GM12878 (cell line): ENCODE data around the gene CCDC9. TPM values are rescaled to one million over a fixed set of nuclear protein-coding genes. Genes with fewer than 3 reads are reported as not detected.

Experiments used
- CHD2 ChIP-seq: IDR thresholded peaks from 2 replicates; pipeline ENCODE4 v1.6.1; 2011; ENCODE audit warnings: low read depth, low read length, improper control_type of control experiment, borderline replicate concordance
- FOXK2 ChIP-seq: fragments of 450-650 bp; IDR thresholded peaks from 2 replicates; pipeline ENCODE4 v1.6.1; 2017; ENCODE audit warnings: mild to moderate bottlenecking, moderate library complexity
- MYC ChIP-seq: IDR thresholded peaks from 2 replicates; pipeline ENCODE4 v1.6.1; 2011; ENCODE audit warnings: mild to moderate bottlenecking, low read length, moderate library complexity, inconsistent platforms; ENCODE audit not compliant: insufficient read depth, insufficient replicate concordance, insufficient read length, severe bottlenecking
- NRF1 ChIP-seq: conservative IDR thresholded peaks from 2 replicates; pipeline ENCODE4 v1.6.1; 2011; ENCODE audit warnings: mild to moderate bottlenecking, low read depth, low read length, improper control_type of control experiment
- PBX3 ChIP-seq: IDR thresholded peaks from 2 replicates; pipeline ENCODE4 v1.6.1; 2011; ENCODE audit warnings: mild to moderate bottlenecking, low read depth, low read length, moderate library complexity; ENCODE audit not compliant: insufficient replicate concordance
- RAD51 ChIP-seq: fragments of 450-650 bp; IDR thresholded peaks from 2 replicates; pipeline ENCODE4 v1.6.1; 2016; ENCODE audit warnings: moderate library complexity, mild to moderate bottlenecking, inconsistent platforms
- RELA ChIP-seq: fragments of 450-650 bp; IDR thresholded peaks from 2 replicates; pipeline ENCODE4 v1.8.0; 2014; ENCODE audit warnings: borderline replicate concordance; ENCODE audit not compliant: partially characterized antibody
- ZBTB40 ChIP-seq: fragments of 450-650 bp; IDR thresholded peaks from 2 replicates; pipeline ENCODE4 v1.6.1; 2016; ENCODE audit warnings: mild to moderate bottlenecking, moderate library complexity, borderline replicate concordance
- polyA plus RNA-seq, 11 experiments: library from polyadenylated mRNA; depleted of rRNA in 4 of 11; unstranded in 6 of 11; stranded (reverse) in 5 of 11; fragments of >200 nt; fragmentation: Nextera tagmentation in 4 of 11; fragmentation: Illumina TruSeq in 1 of 11; extraction: Ambion mirVana in 4 of 11; extraction: Trizol in 1 of 11; gene quantifications; 1 replicate in 1 of 11; 2 replicates in 10 of 11; pipeline versions ENCODE4 v1.2.1 to v1.2.3, GENCODE V29; 2011 to 2016; ENCODE audit warnings: inconsistent platforms in 2 of 11, missing spikeins in 2 of 11, low read depth in 1 of 11
- total RNA-seq, 4 experiments: library from RNA; depleted of rRNA in 3 of 4; stranded (reverse); fragments of >200 nt in 3 of 4; fragmentation: Illumina TruSeq in 1 of 4; extraction: Trizol in 1 of 4; gene quantifications; 2 replicates each; pipeline versions ENCODE4 v1.2.1 to v1.2.3, GENCODE V29; 2013 to 2021
- TF ChIP-seq, protein P1 (sequence below): fragments of 450-650 bp; IDR thresholded peaks from 2 replicates; pipeline ENCODE4 v1.6.1; 2016; ENCODE audit warnings: mild to moderate bottlenecking
- TF ChIP-seq, protein P2 (sequence below): fragments of 450-650 bp; IDR thresholded peaks from 2 replicates; pipeline ENCODE4 v1.6.1; 2017; ENCODE audit warnings: mild to moderate bottlenecking, moderate library complexity
- TF ChIP-seq, protein P3 (sequence below): fragments of 450-650 bp; formaldehyde crosslinking; IDR thresholded peaks from 2 replicates; pipeline ENCODE4 v1.4.0; 2022; ENCODE audit warnings: mild to moderate bottlenecking, moderate library complexity

The CCDC9 gene
- total and polyA plus RNA-seq, 10 of the 15 experiments (the other 5 are each of a cell fraction or from before 2014, with no cell fraction given) = 0.18 to 17.5 (median 7.1) TPM; not detected in 1

GRCh38 chr19:47227352-47228167, 28.8 kb upstream of the CCDC9 start (continued):
- TF ChIP-seq FOXK2 = no peak
- TF ChIP-seq MYC = no peak
- 0 out of 2 replicates have a peak, but pooled peaks have one; percentile 64 for TF ChIP-seq CHD2
- TF ChIP-seq, protein P1, sequence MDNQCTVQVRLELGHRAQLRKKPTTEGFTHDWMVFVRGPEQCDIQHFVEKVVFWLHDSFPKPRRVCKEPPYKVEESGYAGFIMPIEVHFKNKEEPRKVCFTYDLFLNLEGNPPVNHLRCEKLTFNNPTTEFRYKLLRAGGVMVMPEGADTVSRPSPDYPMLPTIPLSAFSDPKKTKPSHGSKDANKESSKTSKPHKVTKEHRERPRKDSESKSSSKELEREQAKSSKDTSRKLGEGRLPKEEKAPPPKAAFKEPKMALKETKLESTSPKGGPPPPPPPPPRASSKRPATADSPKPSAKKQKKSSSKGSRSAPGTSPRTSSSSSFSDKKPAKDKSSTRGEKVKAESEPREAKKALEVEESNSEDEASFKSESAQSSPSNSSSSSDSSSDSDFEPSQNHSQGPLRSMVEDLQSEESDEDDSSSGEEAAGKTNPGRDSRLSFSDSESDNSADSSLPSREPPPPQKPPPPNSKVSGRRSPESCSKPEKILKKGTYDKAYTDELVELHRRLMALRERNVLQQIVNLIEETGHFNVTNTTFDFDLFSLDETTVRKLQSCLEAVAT = peak; percentile 60; the same call in 1 of the 2 replicates
- TF ChIP-seq, protein P2, sequence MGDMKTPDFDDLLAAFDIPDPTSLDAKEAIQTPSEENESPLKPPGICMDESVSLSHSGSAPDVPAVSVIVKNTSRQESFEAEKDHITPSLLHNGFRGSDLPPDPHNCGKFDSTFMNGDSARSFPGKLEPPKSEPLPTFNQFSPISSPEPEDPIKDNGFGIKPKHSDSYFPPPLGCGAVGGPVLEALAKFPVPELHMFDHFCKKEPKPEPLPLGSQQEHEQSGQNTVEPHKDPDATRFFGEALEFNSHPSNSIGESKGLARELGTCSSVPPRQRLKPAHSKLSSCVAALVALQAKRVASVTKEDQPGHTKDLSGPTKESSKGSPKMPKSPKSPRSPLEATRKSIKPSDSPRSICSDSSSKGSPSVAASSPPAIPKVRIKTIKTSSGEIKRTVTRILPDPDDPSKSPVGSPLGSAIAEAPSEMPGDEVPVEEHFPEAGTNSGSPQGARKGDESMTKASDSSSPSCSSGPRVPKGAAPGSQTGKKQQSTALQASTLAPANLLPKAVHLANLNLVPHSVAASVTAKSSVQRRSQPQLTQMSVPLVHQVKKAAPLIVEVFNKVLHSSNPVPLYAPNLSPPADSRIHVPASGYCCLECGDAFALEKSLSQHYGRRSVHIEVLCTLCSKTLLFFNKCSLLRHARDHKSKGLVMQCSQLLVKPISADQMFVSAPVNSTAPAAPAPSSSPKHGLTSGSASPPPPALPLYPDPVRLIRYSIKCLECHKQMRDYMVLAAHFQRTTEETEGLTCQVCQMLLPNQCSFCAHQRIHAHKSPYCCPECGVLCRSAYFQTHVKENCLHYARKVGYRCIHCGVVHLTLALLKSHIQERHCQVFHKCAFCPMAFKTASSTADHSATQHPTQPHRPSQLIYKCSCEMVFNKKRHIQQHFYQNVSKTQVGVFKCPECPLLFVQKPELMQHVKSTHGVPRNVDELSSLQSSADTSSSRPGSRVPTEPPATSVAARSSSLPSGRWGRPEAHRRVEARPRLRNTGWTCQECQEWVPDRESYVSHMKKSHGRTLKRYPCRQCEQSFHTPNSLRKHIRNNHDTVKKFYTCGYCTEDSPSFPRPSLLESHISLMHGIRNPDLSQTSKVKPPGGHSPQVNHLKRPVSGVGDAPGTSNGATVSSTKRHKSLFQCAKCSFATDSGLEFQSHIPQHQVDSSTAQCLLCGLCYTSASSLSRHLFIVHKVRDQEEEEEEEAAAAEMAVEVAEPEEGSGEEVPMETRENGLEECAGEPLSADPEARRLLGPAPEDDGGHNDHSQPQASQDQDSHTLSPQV = no peak
- no peak for TF ChIP-seq ZBTB40
- no peak for TF ChIP-seq NRF1
- TF ChIP-seq RELA = peak; percentile 69
- TF ChIP-seq, protein P3, sequence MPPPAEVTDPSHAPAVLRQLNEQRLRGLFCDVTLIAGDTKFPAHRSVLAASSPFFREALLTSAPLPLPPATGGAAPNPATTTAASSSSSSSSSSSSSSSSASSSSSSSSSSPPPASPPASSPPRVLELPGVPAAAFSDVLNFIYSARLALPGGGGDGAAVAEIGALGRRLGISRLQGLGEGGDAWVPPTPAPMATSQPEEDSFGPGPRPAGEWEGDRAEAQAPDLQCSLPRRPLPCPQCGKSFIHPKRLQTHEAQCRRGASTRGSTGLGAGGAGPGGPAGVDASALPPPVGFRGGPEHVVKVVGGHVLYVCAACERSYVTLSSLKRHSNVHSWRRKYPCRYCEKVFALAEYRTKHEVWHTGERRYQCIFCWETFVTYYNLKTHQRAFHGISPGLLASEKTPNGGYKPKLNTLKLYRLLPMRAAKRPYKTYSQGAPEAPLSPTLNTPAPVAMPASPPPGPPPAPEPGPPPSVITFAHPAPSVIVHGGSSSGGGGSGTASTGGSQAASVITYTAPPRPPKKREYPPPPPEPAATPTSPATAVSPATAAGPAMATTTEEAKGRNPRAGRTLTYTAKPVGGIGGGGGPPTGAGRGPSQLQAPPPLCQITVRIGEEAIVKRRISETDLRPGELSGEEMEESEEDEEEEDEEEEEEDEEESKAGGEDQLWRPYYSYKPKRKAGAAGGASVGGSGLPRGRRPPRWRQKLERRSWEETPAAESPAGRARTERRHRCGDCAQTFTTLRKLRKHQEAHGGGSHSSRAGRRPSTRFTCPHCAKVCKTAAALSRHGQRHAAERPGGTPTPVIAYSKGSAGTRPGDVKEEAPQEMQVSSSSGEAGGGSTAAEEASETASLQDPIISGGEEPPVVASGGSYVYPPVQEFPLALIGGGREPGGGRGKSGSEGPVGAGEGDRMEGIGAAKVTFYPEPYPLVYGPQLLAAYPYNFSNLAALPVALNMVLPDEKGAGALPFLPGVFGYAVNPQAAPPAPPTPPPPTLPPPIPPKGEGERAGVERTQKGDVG (CRISPR knock-in tag) = no peak
- TF ChIP-seq RAD51 = no peak
- no peak for TF ChIP-seq PBX3
